ENCODE results near the gene KBTBD12. TPM values are rescaled to one million over a fixed set of nuclear protein-coding genes. Genes with fewer than 3 reads are reported as not detected.

Gene KBTBD12
- total and polyA plus RNA-seq, 10 of the 15 experiments (the other 5 are each of a cell fraction or from before 2014, with no cell fraction given) = 0.01 to 0.11 TPM; not detected in 8

GRCh38 chr3:127929818-127930413 is 14.9 kb downstream of the KBTBD12 start:
- Histone ChIP-seq H4K20me1 (ENCODE audit: control insufficient read depth, insufficient read depth) (no peaks in the 10 kb centered on the region), H3K79me2 (ENCODE audit: control insufficient read depth, insufficient read depth, low read length) (no peaks in the 10 kb centered on the region), H3K9ac (ENCODE audit: control insufficient read depth, insufficient read depth, low read length) (no peak overlapping the region), H3K4me1 (ENCODE audit: control insufficient read depth, insufficient read depth, low read length) (peaks cover 6% of the 10 kb centered on the region), H3K4me2 (ENCODE audit: control insufficient read depth, insufficient read depth) (no peak overlapping the region), H3K27ac (ENCODE audit: control insufficient read depth, insufficient read depth) (no peak overlapping the region), H3K9me3 (replicated peaks; ENCODE audit: control insufficient read depth, insufficient read depth, low read length) (no peaks in the 10 kb centered on the region), H3K27me3 (replicated peaks in 1 of 2; ENCODE audit: control insufficient read depth in 2 of 2, insufficient read depth in 2 of 2, low read length in 1 of 2) (no peaks in the 10 kb centered on the region), H2AFZ (ENCODE audit: control insufficient read depth, low read depth, low read length) (no peak overlapping the region), H3K4me3 (no peak overlapping the region), H3K36me3 (ENCODE audit: control insufficient read depth in 2 of 2, insufficient read depth in 2 of 2, low read length in 1 of 2) (no peaks in the 10 kb centered on the region)
- no peak for DNase-seq (ENCODE audit: low read depth, low spot score)
- FAIRE-seq = no peak
- ChIA-PET RAD21 (ENCODE audit: unreplicated experiment) (no interaction called here), CTCF (interaction anchor here (0.6 kb wide), 1 partner anchor 233 kb away, joined by 3 read pairs; no protein-coding TSS in a partner anchor), SMC1A (ENCODE audit: uncharacterized antibody, unreplicated experiment) (no interaction called here), POLR2A (no interaction called here)
- ATAC-seq = no peak
- in situ Hi-C loops (cut with MboI) (no loop called here), intact Hi-C loops (cut with micrococcal nuclease; ENCODE audit: unreplicated experiment) (no loop called here)
- TF ChIP-seq CHD4 (IDR thresholded peaks at IDR 0.05) (no peak), ZNF207 (IDR thresholded peaks at IDR 0.05; ENCODE audit: borderline replicate concordance) (no peak), SRF (IDR thresholded peaks at IDR 0.05; ENCODE audit: low read depth in 2 of 2, low read length in 2 of 2) (no peak), YY1 (IDR thresholded peaks at IDR 0.05; ENCODE audit: low read depth, low read length) (no peak)
- 68% methylated on average over 5 of the region's 5 CpGs for WGBS (ENCODE audit: insufficient coverage, insufficient replicate concordance, low lambda C conversion rate, missing lambda C conversion rate)
- no TSS peak for BruUV-seq (replicated peaks)

GRCh38 chr3:127933396-127933795 is 18.4 kb downstream of the KBTBD12 start:
- Histone ChIP-seq H3K9ac (ENCODE audit: control insufficient read depth, insufficient read depth, low read length) (no peak overlapping the region), H3K4me2 (ENCODE audit: control insufficient read depth, insufficient read depth) (no peak overlapping the region), H3K27me3 (replicated peaks in 1 of 2; ENCODE audit: control insufficient read depth in 2 of 2, insufficient read depth in 2 of 2, low read length in 1 of 2) (peaks cover 0 to 6% of the 10 kb centered on the region in 2 experiments; a peak in 1 of 4 replicates), H3K4me3 (no peak overlapping the region), H3K4me1 (ENCODE audit: control insufficient read depth, insufficient read depth, low read length) (no peaks in the 10 kb centered on the region), H3K79me2 (ENCODE audit: control insufficient read depth, insufficient read depth, low read length) (no peaks in the 10 kb centered on the region), H3K36me3 (ENCODE audit: control insufficient read depth in 2 of 2, insufficient read depth in 2 of 2, low read length in 1 of 2) (no peaks in the 10 kb centered on the region), H4K20me1 (ENCODE audit: control insufficient read depth, insufficient read depth) (no peaks in the 10 kb centered on the region), H3K9me3 (replicated peaks; ENCODE audit: control insufficient read depth, insufficient read depth, low read length) (no peaks in the 10 kb centered on the region), H3K27ac (ENCODE audit: control insufficient read depth, insufficient read depth) (no peak overlapping the region), H2AFZ (ENCODE audit: control insufficient read depth, low read depth, low read length) (no peak overlapping the region)
- 77% methylated on average over 1 of the region's 1 CpG for WGBS (ENCODE audit: insufficient coverage, insufficient replicate concordance, low lambda C conversion rate, missing lambda C conversion rate)
- FAIRE-seq = no peak
- in situ Hi-C loops (cut with MboI) = no loop called here
- intact Hi-C loops (cut with micrococcal nuclease; ENCODE audit: unreplicated experiment) = no loop called here
- ChIA-PET RAD21 (ENCODE audit: unreplicated experiment) (no interaction called here), POLR2A (no interaction called here), SMC1A (ENCODE audit: uncharacterized antibody, unreplicated experiment) (interaction anchor here (1.0 kb wide), 1 partner anchor 16 kb away, joined by 4 read pairs; no protein-coding TSS in a partner anchor), CTCF (interaction anchor here (1.4 kb wide), 1 partner anchor 26 kb away, joined by 4 read pairs; no protein-coding TSS in a partner anchor)
- ATAC-seq = no peak
- no TSS peak for BruUV-seq (replicated peaks)
- no peak for DNase-seq (ENCODE audit: low read depth, low spot score)
- no peak for TF ChIP-seq NKRF (conservative IDR thresholded peaks at IDR 0.05)
- TF ChIP-seq CREB1 (IDR thresholded peaks at IDR 0.05; ENCODE audit: low read depth) = no peak
- no peak for TF ChIP-seq ATF7 (IDR thresholded peaks at IDR 0.05; ENCODE audit: low read depth)
- TF ChIP-seq RAD21 (IDR thresholded peaks at IDR 0.05; ENCODE audit: insufficient read depth, low read depth, low read length) = no peak
- no peak for TF ChIP-seq JUNB (IDR thresholded peaks at IDR 0.05)
- TF ChIP-seq BRCA1 (IDR thresholded peaks at IDR 0.05; ENCODE audit: low read depth, low read length) = no peak
- no peak for TF ChIP-seq SUPT20H (IDR thresholded peaks at IDR 0.05; ENCODE audit: borderline replicate concordance, control insufficient read depth, low read depth, low read length)
- TF ChIP-seq MXI1 (IDR thresholded peaks at IDR 0.05; ENCODE audit: low read depth, low read length) = no peak
- no peak for TF ChIP-seq IKZF1 (conservative IDR thresholded peaks at IDR 0.05)
- no peak for TF ChIP-seq TBL1XR1 (IDR thresholded peaks at IDR 0.05; ENCODE audit: low read depth, low read length)

All from GM12878 (cell line).